GM15510 (cell line): Measurements from ENCODE around the gene TRIM16.
"Not testable (repeated sequence)": the region's sequence is repeated elsewhere in the genome, so short reads cannot be mapped to it uniquely, and the experiment has no call there.

ENCODE experiments used
- POLR2A ChIP-seq: IDR thresholded peaks from 3 replicates; pipeline ENCODE4 v1.6.1; 2011; ENCODE audit warnings: borderline replicate concordance; ENCODE audit not compliant: insufficient read length; ENCODE audit errors: extremely low read depth

TRIM16 gene

DNA sequence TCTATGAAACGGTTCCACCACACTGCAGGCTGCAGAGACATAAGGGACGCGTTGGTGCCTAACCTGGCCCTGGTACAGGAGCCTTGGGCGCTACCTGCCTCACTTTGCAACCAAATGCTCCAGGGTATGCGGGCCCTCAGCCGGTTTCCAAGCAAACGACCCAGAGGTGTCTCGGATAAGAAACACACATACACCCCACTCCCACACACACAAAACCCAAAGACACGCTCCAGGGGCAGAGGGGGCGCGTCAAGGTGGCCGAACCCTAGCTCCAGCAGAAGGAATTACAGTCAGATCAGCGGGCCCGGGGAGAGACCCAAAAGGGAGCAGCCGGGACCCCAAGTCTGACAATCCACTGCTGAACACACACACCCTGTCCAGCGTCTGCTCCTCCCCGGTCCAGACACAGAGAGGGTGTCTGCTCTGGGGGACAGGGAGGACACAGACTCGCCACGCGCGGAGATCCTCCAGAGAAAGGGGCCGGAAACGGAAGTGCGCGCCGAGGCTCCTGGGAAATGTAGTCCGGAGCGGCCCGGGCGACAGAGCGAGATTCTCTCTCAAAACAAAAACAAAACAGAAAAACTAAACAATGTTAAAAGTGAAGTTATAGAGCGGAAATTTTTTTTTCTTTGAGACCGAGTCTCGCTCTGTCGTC lies at the start of gene TRIM16:
Gene TRIM16, minus strand, starts transcription at position 488 of the 655 bp plus-strand sequence. CDS start 32,702 bp downstream, outside the sequence.
- TF ChIP-seq POLR2A: peak; percentile 58

DNA sequence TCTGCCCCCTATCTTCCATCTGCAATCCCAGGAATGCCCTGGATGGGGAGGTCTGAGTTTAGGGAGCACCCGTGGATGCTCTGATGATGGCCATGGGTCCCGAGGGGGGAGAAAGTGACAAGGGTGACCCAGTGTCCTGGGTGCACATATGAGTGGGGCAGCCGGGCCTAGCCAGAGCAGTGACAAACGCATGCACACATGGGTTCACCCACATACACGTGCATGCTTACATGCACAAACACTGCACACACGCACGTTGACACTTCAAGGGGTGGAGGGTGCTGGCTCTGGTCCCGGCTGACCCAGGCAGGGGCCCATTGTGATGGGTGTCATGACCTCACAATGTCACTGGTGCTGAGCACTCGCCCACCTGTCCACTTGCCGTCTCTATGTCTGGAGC lies 47.8 kb upstream of the TRIM16 start, which contains the start of gene TBC1D26:
Gene TBC1D26, plus strand, starts transcription at position 384 of the 400 bp plus-strand sequence. CDS start 3,066 bp downstream, outside the sequence.
- not testable (repeated sequence) for TF ChIP-seq POLR2A

DNA sequence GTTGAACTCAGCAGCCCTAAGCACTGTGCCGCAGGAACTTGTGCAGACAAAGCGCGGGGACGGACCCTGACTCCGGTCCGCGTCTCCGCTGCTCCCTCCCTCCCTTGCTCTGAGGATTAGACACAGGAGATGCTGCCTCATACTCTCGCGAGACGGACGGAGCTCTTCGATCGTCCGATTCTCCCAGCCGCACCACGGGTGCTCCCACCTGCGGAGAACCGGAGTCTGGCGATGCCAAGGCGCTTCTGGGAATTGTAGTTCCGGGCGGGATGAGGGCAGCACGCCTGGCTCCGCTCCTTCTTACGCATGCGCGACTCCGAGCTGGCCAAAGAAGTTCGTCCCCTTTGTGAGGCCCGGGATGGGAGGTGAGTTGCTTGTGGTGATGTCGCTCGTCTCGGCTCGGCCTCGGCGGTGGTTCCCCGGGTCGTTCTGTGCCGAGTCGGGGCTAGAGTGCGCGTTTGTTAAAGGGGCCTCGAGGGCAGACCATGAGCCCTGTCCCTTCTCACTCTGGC lies 15.4 kb upstream of the TRIM16 start, which contains the start of gene ZNF286A:
Gene ZNF286A, plus strand, starts transcription at position 340 of the 512 bp plus-strand sequence. CDS start 578 bp downstream, outside the sequence.
- peak; percentile 59 for TF ChIP-seq POLR2A

DNA sequence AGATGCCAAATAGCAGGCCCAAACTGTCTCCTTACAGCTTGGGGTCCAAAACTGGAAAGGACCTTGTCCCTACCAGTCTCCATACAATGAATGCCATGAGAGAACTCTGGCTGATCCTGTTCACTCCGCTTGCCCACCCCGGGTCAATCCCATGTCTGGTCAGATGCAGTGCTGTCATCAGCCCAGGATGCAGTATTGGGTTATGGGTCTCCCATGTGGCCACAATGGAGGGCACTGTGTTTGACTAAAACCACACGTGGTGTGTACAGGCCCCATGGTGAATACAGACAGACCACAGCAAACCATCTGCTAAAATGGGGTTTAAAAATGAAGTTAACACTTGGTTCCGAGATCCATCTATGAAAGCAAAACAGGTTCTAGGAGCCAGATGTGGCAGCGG lies 20.4 kb downstream of the TRIM16 start:
- TF ChIP-seq POLR2A: no peak

DNA sequence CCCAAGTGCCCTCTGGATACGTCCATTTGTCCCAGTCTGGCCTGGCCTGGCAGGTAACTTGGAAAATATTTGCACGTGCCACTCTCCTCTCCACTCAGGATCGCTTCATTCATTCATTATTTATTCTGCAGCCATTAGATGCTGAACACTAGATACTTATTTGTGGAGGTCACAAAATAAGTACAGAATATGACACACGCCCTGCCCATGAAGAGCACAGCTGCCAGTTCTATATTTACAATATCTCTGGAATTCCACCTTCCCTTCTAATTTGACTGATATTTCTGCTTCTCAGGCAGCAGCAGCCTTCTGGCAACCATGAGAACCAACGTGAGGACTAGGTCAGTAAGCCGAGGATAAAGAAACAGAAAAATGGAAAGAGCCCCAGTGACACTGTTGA lies 20.9 kb downstream of the TRIM16 start:
- no peak for TF ChIP-seq POLR2A

DNA sequence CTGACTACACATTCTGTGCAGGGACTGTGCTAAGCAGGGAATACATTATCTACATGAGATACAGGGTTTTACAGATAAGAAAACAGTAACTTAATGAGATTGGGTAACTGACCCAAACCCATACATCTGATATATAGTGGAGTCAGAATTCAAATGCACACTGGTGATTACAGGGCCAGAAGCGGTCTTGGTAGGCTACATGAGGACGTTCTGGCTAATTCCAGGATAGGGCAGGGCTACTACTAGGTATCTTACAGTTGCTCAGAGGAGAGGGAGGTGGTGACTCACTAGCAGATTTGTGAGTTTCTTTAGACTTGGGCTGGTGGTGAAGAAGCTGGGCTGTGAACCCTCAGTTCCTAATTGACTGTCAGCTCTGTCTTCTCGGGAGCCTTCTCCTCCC lies 21.4 kb downstream of the TRIM16 start:
- TF ChIP-seq POLR2A: no peak

DNA sequence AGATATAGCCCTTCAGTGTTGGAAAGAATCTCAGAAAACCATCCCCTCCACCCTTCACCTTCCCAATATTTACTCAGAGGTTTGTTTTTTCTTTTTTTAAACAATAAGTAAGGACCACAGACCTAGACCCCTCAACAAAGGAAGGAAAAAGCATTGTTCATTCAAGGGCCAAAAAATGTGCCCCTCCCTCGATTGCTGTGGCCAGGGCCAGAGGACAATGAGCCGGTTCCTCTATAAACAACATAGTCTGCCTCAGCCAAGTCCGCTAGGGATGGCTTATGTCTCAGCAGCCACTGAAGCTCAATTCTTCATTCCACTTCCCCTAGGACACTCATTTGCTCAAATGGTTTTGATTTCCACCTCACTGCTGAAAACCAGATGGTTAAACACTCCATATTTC lies 24.0 kb downstream of the TRIM16 start:
- no peak for TF ChIP-seq POLR2A

DNA sequence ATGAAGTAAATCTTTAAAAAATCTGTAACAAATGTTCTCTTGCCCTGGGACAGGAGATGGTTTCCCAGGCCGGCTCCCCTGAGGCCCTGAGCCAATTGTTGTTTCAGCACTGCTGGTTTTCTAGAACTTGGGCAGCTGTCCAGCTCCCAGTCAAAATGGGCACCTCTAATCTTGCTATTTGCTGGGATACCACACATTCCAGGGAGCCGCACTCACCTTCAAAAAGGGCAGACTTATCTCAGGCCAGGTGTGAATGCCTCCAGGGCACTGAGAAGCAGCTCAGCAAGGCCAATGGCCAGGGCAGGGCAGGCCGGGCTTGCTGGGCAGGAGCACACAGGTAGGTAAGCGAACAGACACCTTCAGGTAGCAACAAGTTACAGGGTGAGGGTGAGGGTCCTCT lies 24.4 kb downstream of the TRIM16 start:
- no peak for TF ChIP-seq POLR2A

DNA sequence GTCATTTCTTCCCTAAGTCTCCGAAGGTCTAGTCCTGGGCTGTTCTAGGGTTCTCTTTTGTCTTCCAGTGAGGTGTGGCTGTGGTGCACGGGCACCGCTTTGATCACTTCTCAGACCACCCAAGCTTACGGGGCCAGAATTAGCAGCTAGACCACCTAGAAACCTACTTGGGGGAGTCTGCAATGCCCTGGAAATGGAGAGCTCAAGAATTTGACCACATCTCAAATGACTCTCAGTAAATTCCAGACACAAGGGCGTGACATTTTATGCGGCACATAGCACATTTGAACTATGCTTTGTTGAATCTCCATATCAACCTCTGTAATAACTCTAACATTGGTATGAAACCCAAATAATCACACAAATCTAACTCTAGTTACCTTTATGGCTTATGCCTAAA lies 24.9 kb downstream of the TRIM16 start:
- no peak for TF ChIP-seq POLR2A

DNA sequence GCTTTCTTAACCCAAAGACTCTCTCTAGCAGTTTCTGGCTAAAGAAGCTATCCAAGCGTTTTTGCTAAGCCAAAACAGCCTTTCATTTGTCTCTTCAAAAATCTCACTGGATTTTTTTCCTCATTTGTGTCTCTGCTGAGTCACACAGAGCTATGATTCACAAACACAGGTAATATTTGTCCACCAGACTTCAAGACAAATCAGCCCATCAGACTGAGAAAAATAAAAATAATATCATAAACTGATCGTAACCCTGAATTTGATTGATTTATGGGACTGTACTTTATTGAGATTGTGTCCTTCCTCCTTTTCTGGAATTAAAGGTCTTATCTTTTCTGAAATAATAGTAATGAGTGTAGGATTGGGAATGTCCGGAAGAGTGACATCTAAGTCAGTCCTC lies 25.8 kb downstream of the TRIM16 start:
- TF ChIP-seq POLR2A: no peak

DNA sequence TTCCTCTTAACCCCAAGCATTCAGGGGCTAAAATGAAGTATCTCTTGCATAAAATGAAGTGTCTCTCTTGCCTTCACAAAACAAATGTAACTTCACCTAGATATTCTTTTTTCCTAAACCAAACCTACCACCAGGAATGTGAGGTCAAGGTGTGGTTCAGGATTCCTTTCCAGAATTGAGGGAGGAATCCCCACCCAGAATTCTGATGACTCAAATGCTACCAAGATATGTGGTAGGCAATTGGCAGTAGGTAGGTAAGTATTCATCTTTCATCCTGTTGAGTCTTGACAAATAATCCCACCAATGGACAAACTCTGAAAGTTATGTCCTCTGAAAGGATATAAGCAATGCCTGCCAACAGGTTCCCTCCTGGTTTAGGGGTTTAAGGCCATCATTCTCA lies 26.2 kb downstream of the TRIM16 start:
- no peak for TF ChIP-seq POLR2A

DNA sequence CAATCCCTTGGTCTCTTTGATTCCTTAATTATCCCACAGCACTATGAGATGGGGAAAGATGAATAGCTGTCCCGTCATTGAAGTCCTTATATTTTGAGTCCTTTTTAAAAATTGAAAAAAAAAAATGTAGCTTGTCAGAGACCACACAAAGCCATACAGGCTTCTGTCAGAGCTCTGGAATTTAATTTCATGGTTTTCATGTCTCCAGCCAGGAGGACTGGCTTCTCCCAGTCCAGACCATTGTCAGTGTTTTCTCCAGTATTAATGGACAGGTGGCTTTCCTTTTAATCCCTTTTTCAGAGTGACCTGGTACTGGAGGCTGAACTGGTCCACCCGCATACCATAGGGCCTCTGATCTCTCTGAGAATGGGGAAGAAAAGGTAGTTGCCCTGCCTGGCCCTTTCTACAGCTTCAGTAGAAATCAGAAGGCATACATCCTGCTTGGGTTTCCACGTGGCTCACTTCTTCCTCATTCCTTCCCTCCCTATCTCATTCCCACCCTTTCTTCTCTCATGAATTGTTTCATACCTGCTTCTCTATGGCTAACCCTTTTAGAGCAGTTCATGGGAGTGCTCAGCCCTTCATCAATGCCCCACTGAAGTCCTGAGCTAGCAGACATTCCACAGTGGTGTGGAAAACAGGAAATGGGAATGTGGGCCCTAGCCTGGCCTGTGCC lies 29.1 kb downstream of the TRIM16 start:
- TF ChIP-seq POLR2A: no peak

DNA sequence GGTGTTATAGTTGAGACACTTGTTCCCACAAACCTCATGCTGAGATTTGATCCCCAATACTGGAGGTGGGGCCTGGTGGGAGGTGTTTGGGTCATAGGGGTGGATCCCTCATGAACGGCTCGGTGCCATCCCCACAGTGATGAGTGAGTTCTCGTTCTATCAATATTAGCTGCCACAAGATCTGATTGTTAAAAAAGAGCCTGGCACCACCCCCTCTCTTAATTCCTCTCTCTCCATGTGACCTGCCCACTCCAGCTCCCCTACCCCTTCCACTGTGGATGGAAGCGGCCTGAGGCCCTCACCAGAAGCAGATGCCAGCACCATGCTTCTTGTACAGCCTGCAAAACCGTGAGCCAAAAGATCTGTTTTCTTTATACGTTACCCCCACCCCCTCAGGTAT lies 31.2 kb downstream of the TRIM16 start:
- no peak for TF ChIP-seq POLR2A

DNA sequence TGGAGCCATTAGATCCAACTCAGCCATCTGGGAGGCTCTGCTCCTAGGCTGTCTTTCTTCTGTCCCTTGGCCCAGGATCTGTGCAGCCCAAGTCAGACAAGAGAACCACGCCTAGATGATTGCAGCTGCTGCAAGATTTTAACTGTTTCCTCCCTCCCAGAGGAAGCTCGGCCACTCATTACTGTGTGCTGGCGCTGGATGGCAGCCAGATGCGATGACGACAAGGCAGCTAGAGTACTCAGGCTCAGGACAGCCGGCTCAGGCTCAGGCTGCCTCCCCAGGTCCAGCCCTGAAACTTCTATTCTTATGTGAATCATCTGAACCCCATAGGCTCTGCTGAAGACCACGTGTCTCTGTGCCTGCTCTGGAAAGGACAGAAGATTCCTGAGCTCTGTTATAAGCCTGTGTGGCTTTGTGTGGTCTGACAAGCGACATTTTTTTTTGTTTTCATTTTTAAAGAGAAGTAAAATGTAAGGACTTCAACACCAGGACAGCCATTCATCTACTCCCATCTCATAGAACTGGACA lies 32.5 kb downstream of the TRIM16 start:
- no peak for TF ChIP-seq POLR2A
